H9 (cell line): Measurements from ENCODE around the gene CRIP2. TPM values are rescaled to one million over a fixed set of nuclear protein-coding genes. Genes with fewer than 3 reads are reported as not detected.

ENCODE experiments used
- DNase-seq: peaks from one replicate; pipeline ENCODE4 v3.0.0-alpha.2; 2017
- H2AFZ ChIP-seq: one replicate; pipeline ENCODE4 v1.6.1; 2013; ENCODE audit warnings: mild to moderate bottlenecking, low read length, control low read depth, moderate library complexity
- H2AK5ac ChIP-seq: 2 replicates; pipeline ENCODE4 v1.6.1; 2013; ENCODE audit warnings: low read length, control low read depth, mixed read lengths; ENCODE audit not compliant: insufficient read length
- H2BK120ac ChIP-seq: one replicate; pipeline ENCODE4 v1.6.1; 2013; ENCODE audit warnings: low read depth, mild to moderate bottlenecking, low read length, control low read depth, inconsistent platforms; ENCODE audit not compliant: poor library complexity, severe bottlenecking
- H2BK12ac ChIP-seq: 2 replicates; pipeline ENCODE4 v1.6.1; 2013; ENCODE audit warnings: low read length, control low read depth, mixed read lengths, low read depth; ENCODE audit not compliant: insufficient read length
- H2BK15ac ChIP-seq: 2 replicates; pipeline ENCODE4 v1.6.1; 2013; ENCODE audit warnings: low read depth, low read length, control low read depth
- H2BK20ac ChIP-seq: one replicate; pipeline ENCODE4 v1.6.1; 2013; ENCODE audit warnings: low read depth, mild to moderate bottlenecking, low read length, control low read depth, inconsistent platforms; ENCODE audit not compliant: poor library complexity, severe bottlenecking
- H2BK5ac ChIP-seq: 2 replicates; pipeline ENCODE4 v1.6.1; 2013; ENCODE audit warnings: low read length, control low read depth, mixed read lengths; ENCODE audit not compliant: insufficient read length
- H3K14ac ChIP-seq: 2 replicates; pipeline ENCODE4 v1.6.1; 2013; ENCODE audit warnings: low read length, control low read depth; ENCODE audit not compliant: insufficient read depth
- H3K18ac ChIP-seq: 2 replicates; pipeline ENCODE4 v1.6.1; 2013; ENCODE audit warnings: low read depth, mild to moderate bottlenecking, mixed read lengths, low read length, control low read depth; ENCODE audit not compliant: insufficient read length
- H3K23ac ChIP-seq: 2 replicates; pipeline ENCODE4 v1.6.1; 2013; ENCODE audit warnings: low read length, control low read depth, mixed read lengths, low read depth; ENCODE audit not compliant: insufficient read length
- H3K23me2 ChIP-seq: 2 replicates; pipeline ENCODE4 v1.6.1; 2013; ENCODE audit warnings: low read depth, mild to moderate bottlenecking, mixed read lengths, low read length, control low read depth; ENCODE audit not compliant: insufficient read length, poor library complexity, severe bottlenecking
- H3K27ac ChIP-seq: 2 replicates; pipeline ENCODE4 v1.5.1; 2013; ENCODE audit warnings: low read length, control low read depth, mixed read lengths, low read depth; ENCODE audit not compliant: insufficient read length
- H3K27me3 ChIP-seq: 2 replicates; pipeline ENCODE4 v1.6.1; 2013; ENCODE audit warnings: low read length, control low read depth, inconsistent platforms; ENCODE audit not compliant: insufficient read depth
- H3K4ac ChIP-seq: 2 replicates; pipeline ENCODE4 v1.6.1; 2013; ENCODE audit warnings: low read depth, mild to moderate bottlenecking, control low read depth, inconsistent platforms, low read length, moderate library complexity
- H3K4me1 ChIP-seq: 2 replicates; pipeline ENCODE4 v1.6.1; 2013; ENCODE audit warnings: low read length, control low read depth, inconsistent platforms; ENCODE audit not compliant: insufficient read depth
- H3K4me2 ChIP-seq: 2 replicates; pipeline ENCODE4 v1.6.1; 2013; ENCODE audit warnings: low read length, control low read depth, mixed read lengths; ENCODE audit not compliant: insufficient read length, insufficient read depth
- H3K56ac ChIP-seq: 2 replicates; pipeline ENCODE4 v1.6.1; 2013; ENCODE audit warnings: low read depth, mild to moderate bottlenecking, mixed read lengths, low read length, control low read depth; ENCODE audit not compliant: insufficient read length
- H3K79me1 ChIP-seq: 2 replicates; pipeline ENCODE4 v1.6.1; 2013; ENCODE audit warnings: low read depth, mild to moderate bottlenecking, moderate library complexity, low read length, control low read depth, inconsistent platforms; ENCODE audit not compliant: insufficient read depth, poor library complexity, severe bottlenecking
- H3K79me2 ChIP-seq: 2 replicates; pipeline ENCODE4 v1.6.1; 2013; ENCODE audit warnings: low read length, control low read depth, inconsistent platforms; ENCODE audit not compliant: insufficient read depth
- H3K9ac ChIP-seq: 2 replicates; pipeline ENCODE4 v1.6.1; 2013; ENCODE audit warnings: low read length, control low read depth, mixed read lengths; ENCODE audit not compliant: insufficient read length; ENCODE audit errors: extremely low read depth
- H3K9me3 ChIP-seq: one replicate; pipeline ENCODE4 v1.6.1; 2013; ENCODE audit warnings: low read depth, low read length, inconsistent platforms; ENCODE audit not compliant: control insufficient read depth
- H3T11ph ChIP-seq: one replicate; pipeline ENCODE4 v1.6.1; 2013; ENCODE audit warnings: mild to moderate bottlenecking, low read length, control low read depth, inconsistent platforms
- H4K20me1 ChIP-seq: one replicate; pipeline ENCODE4 v1.6.1; 2013; ENCODE audit not compliant: control insufficient read depth, insufficient read length, insufficient read depth
- H4K5ac ChIP-seq: 2 replicates; pipeline ENCODE4 v1.6.1; 2013; ENCODE audit warnings: low read depth, mild to moderate bottlenecking, mixed read lengths, low read length, control low read depth; ENCODE audit not compliant: insufficient read length
- H4K8ac ChIP-seq: replicated peaks from 2 replicates; pipeline ENCODE4 v1.6.1; 2013; ENCODE audit warnings: low read length, control low read depth, mixed read lengths, low read depth; ENCODE audit not compliant: insufficient read length
- H4K91ac ChIP-seq: 2 replicates; pipeline ENCODE4 v1.6.1; 2013; ENCODE audit warnings: low read depth, mild to moderate bottlenecking, moderate library complexity, mixed read lengths, low read length, control low read depth; ENCODE audit not compliant: insufficient read length
- H3K27ac Mint-ChIP-seq, 3 experiments: 2 replicates in 2 of 3; 3 replicates in 1 of 3; pipeline ENCODE4 v1.8.0; 2020 to 2021; ENCODE audit warnings: mixed read lengths in 3 of 3, mild to moderate bottlenecking in 1 of 3, moderate library complexity in 1 of 3
- H3K27me3 Mint-ChIP-seq: 2 replicates; pipeline ENCODE4 v1.8.0; 2021; ENCODE audit warnings: low read depth, mild to moderate bottlenecking, moderate library complexity, mixed read lengths
- H3K36me3 Mint-ChIP-seq, 3 experiments: 2 replicates in 2 of 3; 3 replicates in 1 of 3; pipeline ENCODE4 v1.8.0; 2020 to 2021; ENCODE audit warnings: low read depth in 3 of 3, mixed read lengths in 3 of 3; ENCODE audit not compliant: insufficient read depth in 1 of 3
- H3K4me1 Mint-ChIP-seq, 2 experiments: 2 replicates each; pipeline ENCODE4 v1.8.0; 2020; ENCODE audit warnings: mixed read lengths in 2 of 2
- H3K4me3 Mint-ChIP-seq, 2 experiments: 2 replicates in 1 of 2; 3 replicates in 1 of 2; pipeline ENCODE4 v1.8.0; 2020 to 2021; ENCODE audit warnings: mild to moderate bottlenecking in 2 of 2, mixed read lengths in 2 of 2, moderate library complexity in 1 of 2
- H3K9me3 Mint-ChIP-seq, 2 experiments: 2 replicates in 1 of 2; 3 replicates in 1 of 2; pipeline ENCODE4 v1.8.0; 2020; ENCODE audit warnings: mild to moderate bottlenecking in 2 of 2, mixed read lengths in 2 of 2, moderate library complexity in 1 of 2
- WGBS: extraction: QIAGEN DNeasy Blood & Tissue Kit; methylation state at CpG from one replicate; pipeline ENCODE4 v1.1.7; 2013; ENCODE audit warnings: missing lambda C conversion rate, low lambda C conversion rate, mixed read lengths; ENCODE audit not compliant: insufficient read length; ENCODE audit errors: extremely low coverage; 5-methylcytosine and 5-hydroxymethylcytosine counted together
- total RNA-seq: library from RNA; stranded (reverse); gene quantifications from 2 replicates; pipeline ENCODE4 v1.2.1, GENCODE V29; 2021
- TF ChIP-seq, protein P1 (sequence below): fragments of 200-600 bp; sonication (generic); conservative IDR thresholded peaks from 3 replicates; pipeline ENCODE4 v1.8.0; 2021; ENCODE audit warnings: antibody characterized with exemption, mild to moderate bottlenecking

The CRIP2 gene
- total RNA-seq, 1 experiment from 2014 or later = 5.7 TPM

DNA sequence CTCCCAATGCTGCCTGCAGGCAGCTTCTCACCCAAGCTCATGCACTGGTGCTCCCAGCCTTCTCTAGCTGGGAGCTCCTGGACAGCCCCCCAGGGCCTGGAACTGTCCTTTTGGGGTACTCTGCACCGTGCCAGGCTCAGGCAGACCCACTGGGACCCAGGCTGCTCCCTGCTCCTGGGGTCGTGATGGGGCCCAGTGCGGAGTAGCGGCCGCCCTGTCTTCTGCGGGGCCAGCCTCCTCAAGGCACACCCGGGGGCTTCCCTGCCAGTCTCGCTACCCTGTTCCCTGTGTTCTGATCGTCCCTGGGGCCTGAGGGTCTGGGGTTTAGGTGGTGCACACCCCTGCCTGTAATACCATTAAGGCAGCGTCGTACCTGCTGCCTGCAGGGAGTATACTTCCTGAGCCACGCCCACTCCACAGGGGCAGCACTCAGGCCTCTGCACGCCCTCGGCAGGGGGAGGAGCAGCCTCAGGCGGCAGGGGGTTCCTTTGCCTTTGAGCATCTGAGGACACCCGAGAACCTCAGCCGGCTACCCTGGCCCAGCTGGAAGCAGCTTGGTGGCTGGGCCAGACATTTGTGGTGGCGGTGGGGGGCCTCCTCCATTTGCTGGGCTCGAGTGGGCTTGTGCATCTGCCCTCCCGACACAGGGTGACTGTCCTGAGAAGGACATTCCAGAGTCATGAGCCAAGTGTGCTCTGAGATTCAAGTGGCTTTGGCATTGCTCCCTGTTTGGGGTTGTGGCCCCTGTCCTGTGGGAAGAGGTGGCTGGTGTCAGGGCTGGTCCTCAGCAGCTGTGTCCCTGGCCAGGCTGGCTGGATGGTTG is 9.2 kb upstream of the CRIP2 start:
- H3K14ac ChIP-seq = no peak overlapping the region
- H3K27me3 Mint-ChIP-seq = no peaks in the 10 kb centered on the region
- no peak overlapping the region for H3K18ac ChIP-seq
- H2BK15ac ChIP-seq = no peak overlapping the region
- WGBS = no CpG with 5 or more reads among the region's 20 CpGs
- TF ChIP-seq, protein P1, sequence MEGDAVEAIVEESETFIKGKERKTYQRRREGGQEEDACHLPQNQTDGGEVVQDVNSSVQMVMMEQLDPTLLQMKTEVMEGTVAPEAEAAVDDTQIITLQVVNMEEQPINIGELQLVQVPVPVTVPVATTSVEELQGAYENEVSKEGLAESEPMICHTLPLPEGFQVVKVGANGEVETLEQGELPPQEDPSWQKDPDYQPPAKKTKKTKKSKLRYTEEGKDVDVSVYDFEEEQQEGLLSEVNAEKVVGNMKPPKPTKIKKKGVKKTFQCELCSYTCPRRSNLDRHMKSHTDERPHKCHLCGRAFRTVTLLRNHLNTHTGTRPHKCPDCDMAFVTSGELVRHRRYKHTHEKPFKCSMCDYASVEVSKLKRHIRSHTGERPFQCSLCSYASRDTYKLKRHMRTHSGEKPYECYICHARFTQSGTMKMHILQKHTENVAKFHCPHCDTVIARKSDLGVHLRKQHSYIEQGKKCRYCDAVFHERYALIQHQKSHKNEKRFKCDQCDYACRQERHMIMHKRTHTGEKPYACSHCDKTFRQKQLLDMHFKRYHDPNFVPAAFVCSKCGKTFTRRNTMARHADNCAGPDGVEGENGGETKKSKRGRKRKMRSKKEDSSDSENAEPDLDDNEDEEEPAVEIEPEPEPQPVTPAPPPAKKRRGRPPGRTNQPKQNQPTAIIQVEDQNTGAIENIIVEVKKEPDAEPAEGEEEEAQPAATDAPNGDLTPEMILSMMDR = no peak
- H3K23me2 ChIP-seq = no peaks in the 10 kb centered on the region
- H3K36me3 Mint-ChIP-seq = peaks cover 17 to 44% (median 41%) of the 10 kb centered on the region in 3 experiments; a peak in 6 of 7 replicates
- no peak overlapping the region for H3K23ac ChIP-seq
- peak; percentile 69 for DNase-seq
- no peak overlapping the region for H3T11ph ChIP-seq
- H3K79me2 ChIP-seq = no peaks in the 10 kb centered on the region
- H3K4me1 Mint-ChIP-seq = peaks cover 2 to 10% of the 10 kb centered on the region in 2 experiments; a peak in 2 of 4 replicates
- no peaks in the 10 kb centered on the region for H3K4me1 ChIP-seq
- H3K79me1 ChIP-seq = no peaks in the 10 kb centered on the region
- H2AK5ac ChIP-seq = no peak overlapping the region
- H3K9me3 ChIP-seq = no peaks in the 10 kb centered on the region
- H3K27ac Mint-ChIP-seq = peak overlapping the region in 1 of 3 experiments; percentile 64; a peak in 1 of 7 replicates
- no peaks in the 10 kb centered on the region for H4K20me1 ChIP-seq
- no peaks in the 10 kb centered on the region for H3K27me3 ChIP-seq
- no peak overlapping the region for H2BK5ac ChIP-seq
- H2BK20ac ChIP-seq = no peak overlapping the region
- H3K4me2 ChIP-seq = no peak overlapping the region
- no peak overlapping the region for H2BK120ac ChIP-seq
- H4K8ac ChIP-seq = no peak overlapping the region
- H4K5ac ChIP-seq = no peak overlapping the region
- no peak overlapping the region for H3K9ac ChIP-seq
- no peaks in the 10 kb centered on the region for H3K9me3 Mint-ChIP-seq
- H3K56ac ChIP-seq = no peak overlapping the region
- no peak overlapping the region for H2BK12ac ChIP-seq
- no peak overlapping the region for H3K4ac ChIP-seq
- H2AFZ ChIP-seq = no peak overlapping the region
- no peak overlapping the region for H3K27ac ChIP-seq
- no peak overlapping the region for H4K91ac ChIP-seq
- H3K4me3 Mint-ChIP-seq = no peak overlapping the region
